Inferior parietal cortex (tissue), 1 donor: ENCODE results near the gene LCE1F.
A peak's percentile ranks its signal among the peaks of the same experiment; 100 is the strongest.

ENCODE experiments used
- DNase-seq: peaks from one replicate; pipeline ENCODE4 v3.0.0-alpha.2; 2016; ENCODE audit errors: extremely low spot score

The LCE1F gene, protein sequence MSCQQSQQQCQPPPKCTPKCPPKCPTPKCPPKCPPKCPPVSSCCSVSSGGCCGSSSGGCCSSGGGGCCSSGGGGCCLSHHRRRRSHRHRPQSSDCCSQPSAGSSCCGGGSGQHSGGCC

DNA sequence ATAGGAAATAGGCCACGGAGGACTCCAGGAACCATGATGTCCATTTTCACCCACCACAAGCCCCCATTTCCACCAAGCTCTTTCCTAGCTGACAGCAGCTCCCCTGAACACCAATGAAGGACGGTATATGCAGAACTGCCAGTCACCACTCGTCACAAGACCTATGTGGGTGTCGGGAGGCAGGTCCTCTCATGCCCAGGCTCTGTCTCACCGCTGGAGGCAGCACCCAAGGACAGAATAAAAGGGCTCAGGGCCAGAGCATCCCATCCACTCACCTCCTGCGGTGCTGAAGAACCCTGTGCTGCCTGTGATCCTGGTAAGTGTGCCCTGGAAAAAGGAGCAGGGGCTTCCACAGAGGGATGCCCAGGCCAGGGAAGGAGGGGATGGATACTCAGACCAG lies at the start of gene LCE1F:
Gene LCE1F (plus strand): TSS at position 266 of the 400 bp plus-strand sequence. CDS start 1,232 bp downstream, outside the sequence.
- DNase-seq, result no peak

DNA sequence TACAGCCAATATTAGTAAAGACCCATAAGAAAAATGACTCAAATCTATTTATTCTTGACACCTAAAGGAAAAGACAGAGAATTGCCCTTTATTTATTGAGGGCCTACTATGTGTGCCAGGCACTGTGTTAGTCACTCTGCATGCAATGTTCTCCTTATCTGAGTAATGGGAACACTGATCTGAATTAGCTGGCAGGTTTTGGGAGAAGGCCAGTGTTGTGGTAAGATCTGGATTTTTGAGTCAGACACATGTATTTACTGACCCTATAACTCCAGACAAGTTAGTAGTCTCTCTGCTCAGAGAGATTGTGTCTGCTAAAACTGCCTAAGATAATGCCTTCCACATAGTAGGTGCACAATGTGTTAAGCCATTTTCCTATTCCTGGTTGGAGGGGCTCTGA lies 49.7 kb upstream of the LCE1F start:
- DNase-seq, result no peak

DNA sequence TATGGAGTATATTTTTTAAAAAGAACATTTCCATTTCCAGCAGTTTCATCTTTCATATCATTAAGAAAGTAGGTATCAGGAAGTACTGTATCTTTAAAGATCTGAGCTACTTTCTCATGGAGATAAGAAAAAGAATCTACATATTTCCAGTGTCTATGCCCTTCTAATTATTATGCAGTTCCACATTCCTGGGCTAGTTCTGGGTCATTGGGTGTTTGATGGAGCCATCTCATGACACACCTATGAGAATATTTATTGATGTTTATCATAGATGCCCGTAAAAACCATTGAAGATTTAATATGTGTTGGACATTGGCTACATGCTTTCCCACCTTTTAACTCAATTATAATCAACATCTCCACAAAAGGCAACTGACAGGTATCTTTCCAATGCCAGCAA lies 46.0 kb upstream of the LCE1F start:
- DNase-seq, result no peak

DNA sequence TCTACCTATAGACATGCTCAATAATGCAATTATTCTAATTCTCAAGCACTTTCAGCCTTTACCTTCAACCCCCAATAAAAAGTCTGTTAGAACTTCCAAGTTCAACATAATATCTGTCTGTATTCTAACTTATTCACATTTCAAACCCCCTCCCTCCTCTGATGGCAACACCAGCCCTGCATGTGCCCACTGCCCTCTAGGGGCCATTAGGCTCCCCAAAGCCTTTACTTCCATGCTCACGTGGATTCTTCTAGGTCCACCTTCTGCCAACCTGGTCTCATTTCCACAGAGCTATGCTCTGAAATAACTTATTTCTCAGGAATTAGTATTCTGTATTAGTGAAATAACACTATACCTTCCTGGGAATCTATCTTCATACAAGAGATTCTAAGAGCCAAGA lies 39.3 kb upstream of the LCE1F start:
- no peak for DNase-seq

- no peak for DNase-seq
Measured at GRCh38 chr1:152737997-152738396, 36.9 kb upstream of the LCE1F start.

DNA sequence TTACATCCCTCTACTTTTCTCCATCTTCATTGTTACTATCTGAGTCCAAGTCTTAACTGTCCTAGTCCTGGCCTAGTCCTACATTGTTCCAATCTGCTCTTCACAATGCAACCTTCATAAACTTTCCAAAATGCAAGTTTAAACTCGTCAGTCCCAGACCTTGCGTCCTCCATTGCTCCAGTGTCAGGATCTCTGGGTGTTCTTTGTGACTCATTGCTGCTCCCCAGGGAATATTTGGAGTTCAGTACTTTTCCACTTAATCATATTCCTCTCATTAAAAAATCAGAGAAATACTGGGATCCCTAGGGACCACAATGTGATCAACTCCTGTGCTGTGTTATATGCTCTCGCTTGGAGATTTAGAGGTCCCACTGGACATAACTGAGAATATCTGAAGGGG lies 35.1 kb upstream of the LCE1F start:
- no peak for DNase-seq

- DNase-seq, result no peak
Measured at GRCh38 chr1:152741656-152742055, 33.3 kb upstream of the LCE1F start.

DNA sequence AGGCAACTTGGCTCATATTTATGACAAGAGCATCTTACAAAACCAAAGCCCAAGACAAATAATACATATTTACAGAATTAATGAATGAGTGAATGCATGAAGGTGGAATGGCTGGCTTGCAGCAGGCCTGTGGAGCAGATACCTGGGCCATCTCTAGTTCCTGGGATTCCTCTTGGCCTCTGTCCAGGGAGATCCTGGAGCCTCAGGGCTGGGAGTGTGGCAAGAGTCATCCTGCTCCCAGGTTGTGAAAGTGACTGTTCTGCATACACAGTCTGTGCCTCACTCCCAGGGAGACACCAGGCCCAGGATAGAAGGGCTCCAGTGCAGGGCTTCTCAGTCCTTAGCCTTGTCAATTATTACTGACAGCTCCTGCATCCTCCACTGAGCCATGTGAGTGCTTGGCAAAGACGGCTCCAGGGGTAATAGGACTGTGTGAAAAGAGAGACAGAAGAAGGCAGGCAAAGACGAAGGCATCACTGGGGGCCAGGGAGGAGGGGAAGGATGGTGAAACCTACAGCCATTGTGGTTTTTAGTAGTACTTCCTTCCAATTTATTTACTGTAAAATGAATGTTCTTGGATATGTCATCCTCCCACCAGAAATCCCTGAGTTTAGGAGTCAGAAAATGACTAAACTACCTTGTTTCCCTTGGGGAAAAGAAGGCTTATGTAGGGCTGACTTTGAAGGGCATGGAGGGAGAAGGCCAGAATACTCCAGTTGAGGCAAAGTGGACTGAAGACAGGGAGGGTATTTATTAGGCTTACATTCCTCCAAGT lies 31.4 kb upstream of the LCE1F start:
- no peak for DNase-seq

GRCh38 chr1:152745289-152745704 lies 29.6 kb upstream of the LCE1F start:
- DNase-seq, result no peak

DNA sequence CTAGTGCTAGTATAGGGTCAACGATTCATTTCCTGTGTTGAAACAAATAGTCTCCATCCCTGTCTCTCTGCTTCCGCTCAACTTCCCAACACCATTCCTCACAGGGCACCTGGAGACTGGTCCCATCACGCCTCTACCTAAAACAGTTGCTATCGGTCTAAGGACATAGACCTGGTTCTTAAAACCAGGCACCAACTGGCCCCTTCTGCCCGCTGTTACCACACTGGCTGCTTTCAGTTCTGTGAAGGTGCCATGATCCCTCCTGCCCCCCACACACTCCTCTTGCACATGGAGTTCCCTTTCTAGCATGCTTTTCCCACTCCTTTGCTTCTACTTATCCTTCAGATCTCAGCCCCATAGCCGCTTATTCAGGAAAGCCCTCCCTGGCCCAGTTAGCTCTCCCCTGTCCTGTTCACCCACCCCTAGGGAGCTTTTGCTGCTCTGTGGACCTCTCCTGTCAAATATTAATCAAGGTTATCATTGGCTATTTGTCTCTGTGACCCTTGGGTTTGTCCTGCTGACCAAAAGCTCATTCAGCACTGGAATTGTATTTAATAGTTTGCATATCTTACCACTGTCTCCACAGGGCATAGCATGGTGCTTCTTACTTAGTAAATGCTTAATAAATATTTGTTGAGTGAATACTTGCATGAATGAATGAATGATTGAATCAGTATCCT lies 29.0 kb upstream of the LCE1F start:
- DNase-seq, result no peak

DNA sequence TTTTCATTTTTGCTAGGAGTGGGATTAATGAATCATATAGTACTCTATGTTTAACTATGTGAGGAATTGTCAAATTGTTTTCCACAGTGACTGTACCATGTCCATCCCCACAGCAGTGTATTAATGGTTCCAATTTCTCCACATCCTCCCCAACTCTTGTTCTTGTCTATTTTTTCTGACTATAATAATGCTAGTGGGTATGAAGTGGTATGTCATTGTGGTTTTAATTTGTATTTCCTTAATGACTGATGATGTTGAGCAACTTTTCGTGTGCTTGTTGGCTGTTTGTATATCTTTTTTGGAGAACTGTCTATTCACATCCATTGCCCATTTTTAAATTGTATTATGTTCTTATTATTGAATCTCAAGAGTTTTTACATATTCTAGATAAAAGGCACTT lies 27.1 kb upstream of the LCE1F start:
- DNase-seq, result no peak

DNA sequence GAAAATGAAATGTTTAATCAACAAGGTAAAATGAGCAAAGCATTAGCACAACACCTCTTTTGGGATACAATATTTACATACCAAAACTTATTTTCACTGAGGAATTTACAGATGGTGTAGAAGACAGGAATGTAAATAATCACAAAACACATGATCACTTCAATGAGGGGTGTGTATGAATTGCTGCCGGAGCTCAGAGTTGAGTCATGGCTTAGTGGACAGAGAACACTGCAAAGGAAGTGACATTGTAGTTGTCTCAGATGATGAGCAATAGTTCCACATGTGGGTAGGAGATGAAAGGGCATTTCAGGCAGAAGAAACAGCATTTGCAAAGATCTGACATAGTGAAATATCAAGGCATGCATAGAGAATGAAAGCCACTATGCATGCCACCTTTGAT lies 22.7 kb upstream of the LCE1F start:
- DNase-seq, result no peak

- DNase-seq, result no peak
Measured at GRCh38 chr1:152753586-152753985, 21.4 kb upstream of the LCE1F start.

GRCh38 chr1:152756872-152757271 lies 18.1 kb upstream of the LCE1F start:
- DNase-seq, result no peak

DNA sequence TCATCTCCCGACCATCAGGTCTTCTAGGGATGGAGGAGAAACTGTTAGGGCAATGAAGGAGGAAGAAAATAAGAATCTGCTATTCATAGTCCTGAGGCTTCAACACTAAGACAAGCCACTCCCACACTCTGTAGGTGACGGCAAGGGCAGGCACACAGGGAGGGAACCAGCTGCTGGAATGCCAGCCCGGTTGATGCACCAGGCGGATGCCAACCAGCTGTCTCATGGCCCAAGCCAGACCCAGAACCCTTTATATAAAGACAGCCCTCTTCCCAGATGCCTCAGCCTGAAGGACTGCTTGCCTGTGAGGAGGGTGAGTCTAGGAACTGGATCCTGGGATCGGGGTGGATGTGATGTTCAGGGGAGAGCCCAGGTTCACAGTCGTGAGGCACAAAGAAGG lies 17.2 kb upstream of the LCE1F start, which contains the start of gene KPRP:
Gene KPRP (plus strand): TSS at position 279 of the 400 bp plus-strand sequence. CDS start 1,564 bp downstream, outside the sequence.
- DNase-seq, result no peak

- DNase-seq, result no peak
Measured at GRCh38 chr1:152758636-152759035, 16.3 kb upstream of the LCE1F start.

GRCh38 chr1:152759453-152760173 lies 15.3 kb upstream of the LCE1F start:
- DNase-seq, result no peak

DNA sequence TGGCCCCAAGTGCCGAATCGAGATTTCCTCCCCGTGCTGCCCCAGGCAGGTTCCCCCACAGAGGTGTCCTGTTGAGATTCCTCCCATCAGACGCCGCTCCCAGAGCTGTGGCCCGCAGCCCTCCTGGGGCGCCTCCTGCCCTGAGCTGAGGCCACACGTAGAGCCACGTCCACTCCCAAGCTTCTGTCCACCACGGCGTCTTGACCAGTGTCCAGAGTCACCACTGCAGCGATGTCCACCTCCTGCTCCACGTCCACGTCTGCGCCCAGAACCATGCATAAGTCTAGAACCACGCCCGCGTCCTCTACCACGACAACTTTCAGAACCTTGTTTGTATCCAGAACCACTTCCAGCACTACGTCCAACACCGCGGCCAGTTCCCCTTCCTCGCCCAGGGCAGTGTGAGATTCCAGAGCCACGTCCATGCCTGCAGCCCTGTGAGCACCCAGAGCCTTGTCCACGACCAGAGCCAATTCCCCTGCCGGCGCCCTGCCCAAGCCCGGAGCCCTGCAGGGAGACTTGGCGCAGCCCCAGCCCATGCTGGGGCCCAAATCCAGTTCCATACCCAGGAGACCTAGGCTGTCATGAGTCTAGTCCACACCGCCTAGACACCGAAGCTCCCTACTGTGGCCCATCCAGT lies 14.3 kb upstream of the LCE1F start:
- no peak for DNase-seq

DNA sequence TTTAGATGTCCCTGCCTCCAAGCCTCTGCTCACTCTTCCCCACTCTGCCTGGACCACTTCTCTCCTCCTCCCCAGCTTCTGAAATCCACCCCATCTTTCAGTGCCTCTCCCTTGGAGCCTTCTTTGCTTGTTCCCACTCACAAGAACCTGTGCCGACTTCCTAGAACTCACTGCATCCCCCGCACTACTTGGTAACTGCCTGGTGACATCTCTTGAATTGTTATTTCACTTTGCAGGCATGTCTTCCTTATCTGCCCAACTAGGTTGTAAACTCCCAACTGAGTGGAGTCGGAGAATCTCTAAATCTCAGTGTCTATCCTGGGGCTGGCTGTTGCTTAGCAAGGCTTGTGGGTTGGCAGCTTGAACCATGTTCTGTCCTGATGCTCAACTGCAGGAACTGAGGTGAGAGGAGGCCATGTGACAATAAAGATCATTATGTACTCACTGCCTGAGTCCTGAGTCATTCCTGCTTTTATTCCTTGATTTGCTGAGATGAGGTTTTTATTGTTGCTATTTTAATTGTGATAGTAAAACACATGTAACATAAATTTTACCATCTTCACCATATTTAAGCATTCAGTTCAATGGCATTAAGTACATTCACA lies 13.2 kb upstream of the LCE1F start:
- peak; percentile 22 for DNase-seq

- DNase-seq, result no peak
Measured at GRCh38 chr1:152768847-152769533, 6.0 kb upstream of the LCE1F start.

DNA sequence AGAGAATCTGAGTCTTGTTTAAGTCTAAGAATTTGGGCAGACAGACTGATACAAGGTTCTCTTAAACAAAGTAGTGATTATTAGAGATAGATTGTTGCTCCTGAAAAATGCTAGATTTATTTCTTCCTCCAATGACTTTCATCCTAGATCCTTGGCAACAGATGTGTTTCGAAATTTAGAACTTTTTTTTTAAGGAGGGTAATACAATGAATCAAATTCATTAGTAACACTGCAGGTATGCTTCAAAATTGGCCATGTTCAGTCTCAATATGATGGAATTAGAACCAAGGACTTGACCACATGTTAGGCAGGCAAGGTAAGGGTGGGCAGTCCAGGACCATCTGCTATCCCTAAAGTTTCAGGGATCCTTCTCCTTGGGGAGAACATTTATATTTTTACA lies 4.5 kb upstream of the LCE1F start:
- DNase-seq, result no peak
